GM18909 (cell line): ENCODE measurements around the gene TAC3.
"Not testable (repeated sequence)": the region's sequence is repeated elsewhere in the genome, so short reads cannot be mapped to it uniquely, and the experiment has no call there.

Source experiments
- ATAC-seq: cut with Tn5 transposase; IDR thresholded peaks from one replicate; pipeline ENCODE4 v1.9.1; 2021; ENCODE audit warnings: mild to moderate bottlenecking; ENCODE audit not compliant: unreplicated experiment, poor library complexity

The TAC3 gene

DNA sequence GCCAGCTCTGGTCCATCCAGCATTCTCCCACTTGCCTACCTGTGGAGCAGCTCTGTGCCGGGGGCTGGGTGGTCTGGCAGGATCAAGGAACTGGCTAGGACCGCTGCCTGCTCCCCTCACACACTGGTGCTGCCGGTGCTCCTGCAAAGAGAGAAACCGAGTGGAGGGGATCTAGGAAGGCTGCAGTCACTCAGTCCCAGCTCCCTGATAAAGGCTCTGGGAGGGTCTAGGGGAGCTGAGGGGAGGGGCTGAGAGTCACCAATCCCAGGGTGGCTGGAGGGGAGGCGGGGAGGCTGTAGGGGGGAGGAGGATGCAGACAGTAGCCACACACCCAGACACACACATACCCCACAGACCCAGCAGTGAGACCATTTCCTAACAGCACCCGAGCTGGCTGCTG is at the start of gene TAC3:
Gene TAC3 (minus strand): TSS at position 182 of the 400 bp plus-strand sequence. CDS start 732 bp downstream, outside the sequence.
- ATAC-seq, result no peak

DNA sequence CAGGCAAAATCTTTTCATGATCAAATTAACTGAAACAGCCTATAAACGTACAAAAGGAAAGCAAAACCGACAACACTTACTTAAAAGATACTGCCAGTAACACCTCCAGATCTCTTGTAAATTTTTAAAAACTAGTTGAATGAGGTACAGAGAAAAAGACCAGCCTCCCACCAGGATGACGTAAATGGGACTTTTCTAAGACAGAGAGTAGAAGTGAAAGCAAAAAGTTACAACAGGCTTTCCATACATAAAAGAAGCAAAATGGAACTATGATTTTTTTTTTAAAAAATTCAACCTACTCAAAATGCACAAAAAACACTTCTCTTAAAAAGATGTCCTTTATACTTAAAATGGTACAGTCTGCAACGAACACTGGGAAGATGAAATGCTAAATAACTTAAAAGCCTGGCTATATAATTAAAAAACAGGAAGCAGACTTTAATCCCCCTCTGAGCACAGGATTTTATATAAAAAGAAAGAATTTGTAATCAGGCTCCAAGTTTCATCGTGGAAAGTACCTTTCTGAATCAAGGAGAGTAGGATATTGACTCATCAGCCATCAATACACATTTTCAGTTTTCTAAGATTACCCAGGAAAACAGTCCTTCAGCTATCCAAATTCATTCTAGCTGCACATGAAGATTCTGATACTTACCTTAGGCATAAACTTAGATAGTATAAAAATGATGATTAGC is 47.8 kb upstream of the TAC3 start:
- ATAC-seq, result peak; percentile 75

DNA sequence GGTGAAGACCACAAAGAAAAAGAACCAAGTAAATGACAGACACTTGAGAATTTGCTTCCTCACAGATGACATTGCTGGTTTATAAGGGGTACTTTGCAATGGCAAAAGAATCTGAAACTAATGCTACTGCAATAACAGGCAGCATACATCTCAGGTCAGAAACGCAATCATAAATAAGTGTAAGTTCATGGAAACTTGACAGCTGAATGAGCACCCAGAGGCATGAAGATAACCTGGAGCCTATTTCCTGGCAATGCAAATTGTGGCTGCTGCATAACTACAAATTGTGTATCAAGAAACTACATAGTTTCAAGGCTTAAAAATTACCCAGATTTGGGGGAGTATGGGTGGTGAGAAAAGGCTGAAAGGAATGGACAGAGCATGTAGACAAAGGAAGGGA is 42.1 kb upstream of the TAC3 start:
- ATAC-seq, result no peak

DNA sequence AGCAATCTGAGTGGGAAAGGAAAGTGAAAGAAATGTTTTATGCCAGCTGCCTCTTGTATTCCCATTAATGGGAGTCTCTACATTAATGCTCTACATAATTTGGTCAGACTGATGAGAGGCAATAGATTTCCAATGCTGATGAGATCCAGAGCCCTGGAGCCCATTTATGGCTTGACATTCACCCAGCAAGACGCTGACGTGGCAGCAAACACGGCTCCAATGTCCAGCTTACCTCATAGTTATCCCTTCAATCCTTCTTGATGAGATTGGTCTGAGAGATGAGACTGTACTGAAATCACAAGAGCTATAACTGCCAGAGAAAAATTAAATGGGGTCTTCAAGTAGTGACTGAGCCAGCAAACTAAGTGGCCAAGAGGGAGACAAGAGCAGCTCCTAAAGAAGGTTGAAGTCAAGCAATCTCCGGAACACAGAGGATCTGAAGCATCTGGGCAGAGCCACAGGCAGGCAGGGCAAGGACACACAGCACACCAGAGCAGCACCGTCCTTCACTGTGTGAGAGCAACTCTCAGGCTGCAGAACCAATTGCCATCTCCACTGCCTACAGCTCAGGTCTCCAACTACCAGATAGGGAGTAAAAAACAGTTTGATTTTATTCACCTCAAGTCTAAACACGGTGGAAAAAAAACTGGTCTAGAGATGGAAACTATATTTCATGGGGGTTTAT is 40.9 kb upstream of the TAC3 start:
- ATAC-seq, result no peak

DNA sequence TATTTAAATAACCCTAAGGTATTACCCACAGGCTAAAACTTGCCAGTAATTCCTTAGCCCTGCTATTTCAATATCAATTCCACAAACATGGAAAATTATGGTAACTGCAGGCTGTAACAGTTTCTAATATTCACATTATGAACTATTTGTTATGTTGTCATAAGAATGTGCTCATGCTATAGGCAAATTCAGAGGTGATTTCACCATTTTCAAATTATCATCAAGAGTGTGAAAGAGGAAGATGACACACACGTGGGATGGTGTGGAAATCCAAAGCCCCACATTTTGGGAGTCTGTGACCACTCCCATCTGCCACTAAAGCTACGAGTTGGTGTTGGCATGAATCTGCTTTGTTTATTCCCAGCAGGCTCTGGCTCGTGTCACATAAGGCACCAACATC is 39.5 kb upstream of the TAC3 start:
- no peak for ATAC-seq

DNA sequence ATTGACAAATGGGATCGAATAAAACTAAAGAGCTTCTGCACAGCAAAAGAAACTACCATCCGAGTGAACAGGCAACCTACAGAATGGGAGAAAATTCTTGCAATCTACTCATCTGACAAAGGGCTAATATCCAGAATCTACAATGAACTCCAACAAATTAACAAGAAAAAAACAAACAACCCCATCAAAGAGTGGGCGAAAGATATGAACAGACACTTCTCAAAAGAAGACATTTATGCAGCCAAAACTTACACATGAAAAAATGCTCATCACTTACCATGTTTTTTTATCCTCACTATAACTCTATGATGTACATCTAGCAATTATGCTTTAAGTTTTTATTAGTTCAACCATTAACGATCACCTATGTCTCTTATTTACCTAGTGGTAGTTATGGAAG is 37.6 kb upstream of the TAC3 start:
- ATAC-seq, result not testable (repeated sequence)

DNA sequence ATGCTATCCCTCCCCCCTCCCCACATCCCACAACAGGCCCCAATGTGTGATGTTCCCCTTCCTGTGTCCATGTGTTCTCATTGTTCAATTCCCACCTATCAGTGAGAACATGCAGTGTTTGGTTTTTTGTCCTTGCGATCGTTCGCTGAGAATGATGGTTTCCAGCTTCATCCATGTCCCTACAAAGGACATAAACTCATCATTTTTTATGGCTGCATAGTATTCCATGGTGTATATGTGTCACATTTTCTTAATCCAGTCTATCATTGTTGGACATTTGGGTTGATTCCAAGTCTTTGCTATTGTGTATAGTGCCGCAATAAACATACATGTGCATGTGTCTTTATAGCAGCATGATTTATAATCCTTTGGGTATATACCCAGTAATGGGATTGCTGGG is 36.8 kb upstream of the TAC3 start:
- not testable (repeated sequence) for ATAC-seq

DNA sequence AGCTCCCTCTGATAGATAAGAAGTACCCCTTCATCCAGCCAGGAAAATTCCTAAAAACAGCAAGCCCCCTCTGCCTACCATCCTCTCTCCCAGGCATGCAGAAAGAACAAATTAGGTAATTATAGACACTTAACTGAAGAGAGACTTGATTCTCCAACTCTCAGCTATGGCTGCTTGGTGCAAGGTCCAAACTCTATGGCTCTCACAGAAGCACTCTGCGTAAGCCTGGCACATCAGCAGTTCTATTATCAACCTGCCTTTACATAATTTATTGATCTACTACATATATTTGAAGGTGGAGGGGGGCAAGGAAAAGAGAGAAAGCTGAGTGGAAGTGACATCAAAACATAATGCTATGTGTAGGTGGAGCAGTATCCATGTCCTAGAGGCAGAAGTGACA is 34.7 kb upstream of the TAC3 start:
- no peak for ATAC-seq

DNA sequence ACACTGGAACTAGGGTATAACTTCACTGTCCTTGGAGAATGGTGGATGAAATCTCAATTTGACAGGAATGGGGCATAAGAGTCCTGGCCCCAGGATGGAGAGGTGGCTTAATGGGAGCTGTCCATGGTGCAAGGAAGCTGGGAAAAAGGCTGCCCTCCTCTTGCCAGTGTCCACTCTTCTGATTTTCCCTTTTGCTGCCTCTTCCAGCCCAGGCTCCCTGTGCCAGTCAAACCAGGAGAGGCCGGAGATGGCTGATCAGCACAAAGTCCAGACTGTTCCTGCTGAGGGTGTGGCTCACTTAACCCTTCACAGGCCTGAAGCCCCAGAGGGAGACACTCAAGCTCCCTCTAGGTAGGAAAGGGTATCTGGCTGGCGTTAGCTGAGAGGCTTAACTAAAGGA is 33.6 kb upstream of the TAC3 start, which contains the start of gene MYO1A:
Gene MYO1A (minus strand): TSS at position 240 of the 400 bp plus-strand sequence. CDS start 1,806 bp downstream, outside the sequence.
- no peak for ATAC-seq

DNA sequence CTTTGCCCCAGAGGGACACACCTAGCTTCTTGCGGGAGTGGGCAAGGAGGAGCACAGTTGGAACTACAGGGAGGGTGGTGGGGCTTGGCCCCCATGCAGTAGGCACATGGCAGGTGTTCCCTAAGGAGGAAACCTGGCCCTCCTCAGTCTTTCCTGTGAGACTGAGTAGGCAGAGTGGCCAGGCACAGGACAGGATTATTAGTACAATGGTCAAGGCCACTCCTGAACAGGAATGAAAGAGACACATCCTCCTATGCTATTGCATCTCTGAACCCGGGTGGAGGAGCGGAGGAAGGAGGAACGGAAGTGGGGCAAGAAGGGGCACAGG is 32.8 kb upstream of the TAC3 start:
- no peak for ATAC-seq

DNA sequence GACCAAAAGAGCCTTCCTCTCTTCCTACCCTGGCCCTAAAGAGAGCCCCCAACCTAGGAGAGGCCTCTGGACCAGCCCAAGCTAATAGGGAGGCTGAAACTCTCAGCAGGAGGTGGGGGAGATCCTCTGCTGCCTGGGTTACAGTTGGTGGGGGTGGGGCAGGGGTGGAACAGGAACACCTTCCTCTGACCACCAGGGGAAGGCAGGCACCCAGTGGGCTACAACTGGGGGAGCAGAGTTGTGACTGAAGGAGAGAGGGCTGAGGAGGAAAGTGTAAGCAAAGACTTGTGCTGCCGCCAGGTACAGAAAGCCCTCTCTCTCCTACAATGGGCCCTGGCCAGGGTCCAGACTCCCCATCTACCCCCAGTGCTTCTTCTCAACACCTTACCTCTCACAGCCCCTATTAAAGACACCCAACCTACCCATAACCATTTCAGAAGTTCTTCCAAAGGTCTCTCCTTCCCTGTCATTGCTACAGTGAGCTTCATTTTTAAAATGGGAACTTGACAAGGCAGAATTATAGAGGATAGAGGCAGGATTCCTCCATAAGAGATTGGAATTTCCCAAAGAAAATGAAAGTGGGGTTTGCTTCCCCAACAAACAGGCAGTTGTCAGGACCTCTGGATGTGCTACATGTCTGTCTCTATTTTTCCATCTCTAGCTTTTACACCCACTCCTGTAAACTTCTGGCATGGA is 32.2 kb upstream of the TAC3 start:
- no peak for ATAC-seq

DNA sequence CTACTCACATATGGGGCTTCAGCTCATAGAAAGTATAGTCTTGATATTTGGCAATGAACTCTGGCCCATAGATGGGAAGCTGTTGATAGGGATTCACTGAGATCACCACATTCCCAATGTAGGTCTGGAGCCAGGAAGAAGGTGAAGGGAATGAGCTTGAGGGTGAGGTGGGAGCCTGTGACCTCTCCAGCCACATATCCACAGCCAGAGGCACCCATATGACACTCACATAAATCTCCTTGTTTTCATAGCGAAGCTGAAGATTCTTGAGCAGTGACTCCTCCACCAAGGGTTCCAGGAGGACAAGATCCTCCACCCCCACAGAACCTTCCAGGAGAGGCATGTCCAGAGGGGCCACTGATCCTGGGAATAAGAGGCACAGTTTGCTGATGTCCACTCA is 31.7 kb upstream of the TAC3 start:
- no peak for ATAC-seq

DNA sequence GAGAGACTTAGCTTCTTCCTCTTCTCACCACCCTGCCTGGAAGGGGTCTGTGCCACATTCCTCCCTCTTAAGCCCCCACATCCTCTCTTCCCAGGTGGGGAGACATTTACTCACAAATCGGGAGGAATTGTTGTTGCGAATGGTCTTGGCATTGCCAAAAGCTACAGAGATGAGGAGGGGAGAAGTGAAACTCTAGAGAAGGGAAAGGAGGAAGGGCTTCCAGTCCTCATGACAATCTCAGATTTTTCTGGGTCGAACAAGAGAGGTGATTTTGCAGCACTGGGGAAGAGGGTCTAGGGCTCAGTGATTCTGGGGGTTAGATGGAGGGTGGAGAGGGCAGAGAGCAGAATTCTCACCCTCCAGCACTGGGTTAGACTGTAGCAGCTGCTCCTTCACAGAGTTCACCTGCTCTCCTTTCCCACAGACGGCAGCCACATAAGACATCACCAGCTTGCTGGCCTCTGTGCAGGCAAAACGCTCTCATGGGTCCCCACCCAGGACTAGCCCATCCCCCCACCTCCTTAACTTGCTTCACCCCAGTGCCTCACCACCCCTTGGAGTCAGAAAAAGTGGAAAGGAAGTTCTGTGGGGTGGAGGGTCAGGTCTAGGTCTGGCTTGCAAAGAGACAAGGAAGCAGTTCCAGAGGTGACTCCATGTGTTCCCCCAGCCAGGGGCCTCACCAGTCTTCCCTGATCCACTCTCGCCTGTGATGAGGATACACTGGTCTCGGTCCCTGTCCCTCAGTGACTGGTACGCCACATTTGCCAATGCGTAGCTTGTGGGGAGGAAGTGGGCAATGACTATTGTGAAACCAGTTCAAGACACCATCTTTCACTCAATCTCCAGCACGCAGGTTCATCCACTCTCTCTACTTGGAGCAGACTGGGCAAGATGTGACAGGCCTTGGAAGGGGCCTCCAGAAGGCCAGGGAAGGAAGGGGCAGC is 30.9 kb upstream of the TAC3 start:
- no peak for ATAC-seq

DNA sequence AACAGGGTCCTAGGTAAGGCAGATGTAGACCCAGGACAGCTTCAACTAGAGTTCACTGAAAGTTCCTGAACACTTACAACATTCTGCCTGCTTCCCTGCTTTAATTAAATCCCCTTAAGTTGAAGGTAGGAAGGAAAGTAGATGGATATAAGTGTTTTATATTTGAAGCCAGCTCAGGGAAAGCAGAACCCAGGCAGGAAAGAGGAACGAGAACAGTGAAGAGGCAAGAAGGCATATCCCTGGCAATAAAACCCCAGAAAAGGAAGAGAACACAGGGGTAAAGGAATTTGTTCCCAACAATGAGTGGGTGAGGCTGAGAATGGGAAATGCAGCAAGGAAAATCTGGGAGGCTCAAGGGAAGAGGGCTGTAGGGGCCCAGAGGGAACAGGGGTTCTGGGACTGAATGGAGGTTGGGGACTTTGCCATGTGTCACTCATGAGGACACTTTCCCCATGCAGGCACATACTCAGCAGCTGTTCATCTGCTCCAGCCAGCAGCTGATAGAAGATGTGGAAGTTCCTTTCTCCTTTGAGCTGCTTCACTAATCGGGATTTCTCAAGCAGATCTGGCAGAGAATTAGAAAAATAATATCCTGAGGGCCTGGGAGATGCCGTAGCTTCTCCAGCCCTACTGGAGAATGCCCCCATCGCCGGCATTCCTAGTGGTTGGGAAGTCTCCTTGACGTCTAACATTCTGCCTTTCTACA is 29.9 kb upstream of the TAC3 start:
- no peak for ATAC-seq

DNA sequence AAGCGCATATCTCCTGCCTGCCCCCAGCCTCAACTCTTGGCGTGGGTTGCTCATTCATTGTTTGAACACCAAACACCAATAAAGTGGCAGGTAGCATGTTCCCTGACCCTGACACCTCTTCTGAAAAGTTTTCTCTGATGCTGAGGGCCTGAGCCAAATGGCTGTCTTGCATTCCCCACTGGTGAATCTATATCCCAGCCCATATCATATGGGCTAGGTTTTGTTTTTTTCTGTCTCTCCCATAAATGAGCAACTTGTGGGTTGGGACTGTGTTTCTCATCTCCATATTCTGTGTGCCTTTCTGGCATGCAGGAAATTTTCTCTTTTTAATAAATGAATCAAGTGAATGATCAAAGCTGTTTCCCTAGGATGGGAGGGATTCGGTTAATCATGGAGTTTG is 28.6 kb upstream of the TAC3 start:
- ATAC-seq, result no peak

DNA sequence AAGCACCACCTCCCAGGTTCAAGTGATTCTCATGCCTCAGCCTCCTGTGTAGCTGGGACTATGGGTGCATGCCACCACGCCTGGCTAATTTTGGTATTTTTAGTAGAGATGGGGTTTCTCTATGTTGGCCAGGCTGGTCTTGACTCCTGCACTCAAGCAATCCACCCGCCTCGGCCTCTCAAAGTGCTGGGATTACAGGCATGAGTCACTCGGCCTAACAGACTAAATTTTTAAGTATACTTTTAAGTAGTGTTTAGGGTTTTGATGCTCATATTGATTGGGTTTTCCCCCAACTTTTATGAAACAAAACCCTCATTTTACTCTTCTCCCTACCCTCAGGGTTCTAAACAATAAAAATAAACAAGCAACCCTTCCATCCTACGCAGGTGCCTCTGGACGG is 28.1 kb upstream of the TAC3 start:
- no peak for ATAC-seq

DNA sequence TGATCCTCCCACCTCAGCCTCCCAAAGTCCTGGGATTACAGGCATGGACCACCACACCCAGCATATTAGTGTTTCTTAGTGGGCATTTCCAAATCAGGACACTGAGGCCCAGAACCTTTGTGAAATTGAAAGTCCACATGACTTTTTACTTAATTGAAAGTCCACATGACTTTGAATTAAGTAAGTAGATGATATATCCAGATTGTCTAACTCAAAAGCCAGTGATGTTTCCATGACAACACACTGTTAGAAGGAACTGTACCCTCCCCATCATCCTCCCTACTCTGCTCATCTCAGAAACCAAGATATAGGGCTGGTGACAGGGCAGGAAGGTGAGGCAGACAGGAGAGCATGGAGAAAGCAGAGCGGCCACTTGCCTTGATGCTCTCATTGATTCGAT is 26.4 kb upstream of the TAC3 start:
- ATAC-seq, result no peak

DNA sequence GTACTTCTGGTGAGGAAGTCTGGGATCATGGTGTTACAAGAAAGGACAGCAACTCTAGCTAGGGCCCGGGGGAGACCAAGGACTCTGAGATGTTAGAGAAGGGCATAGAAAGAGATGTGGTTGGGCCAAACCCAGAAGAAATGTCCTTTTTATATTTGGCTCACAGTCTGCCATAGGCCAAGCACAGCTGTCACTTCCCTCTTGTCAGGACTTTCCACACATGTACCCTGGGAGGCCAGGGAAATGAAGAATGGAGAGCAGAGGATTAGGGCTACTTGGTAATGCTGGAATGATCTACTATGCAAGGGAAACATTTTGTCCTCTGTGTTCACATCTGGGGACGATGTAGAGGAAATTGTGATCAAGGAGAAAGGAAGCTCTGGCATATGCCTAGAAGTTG is 24.4 kb upstream of the TAC3 start:
- ATAC-seq, result no peak

DNA sequence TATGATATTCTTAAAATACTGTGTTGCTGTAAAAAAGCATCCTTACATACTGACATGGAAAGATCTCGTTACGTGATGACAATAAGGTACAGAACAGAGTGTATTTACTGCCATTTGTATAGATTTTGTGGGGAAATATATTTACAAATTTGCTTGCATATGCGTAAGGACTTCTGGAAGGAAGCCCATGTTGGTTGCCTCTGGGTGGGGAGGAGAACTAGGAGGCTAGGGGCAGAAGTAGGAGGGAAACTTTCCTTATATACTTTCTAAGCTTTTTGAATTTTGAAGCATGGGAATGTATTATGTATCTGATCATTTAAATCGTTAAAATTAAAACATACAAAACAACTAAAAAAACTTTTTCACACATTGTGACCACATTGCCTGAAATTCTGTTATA is 23.9 kb upstream of the TAC3 start:
- ATAC-seq, result no peak
